ENCODE results near the gene F5. TPM values are rescaled to one million over a fixed set of nuclear protein-coding genes. Genes with fewer than 3 reads are reported as not detected.
A peak's percentile ranks its signal among the peaks of the same experiment; 100 is the strongest.

Gene F5
- total RNA-seq = 0.15 and 0.27 TPM in 2 replicates
- 0.12 TPM for total RNA-seq (2013)
- 0.01 and 0.06 TPM in 2 replicates for polyA plus RNA-seq
- 0.57 and 0.60 TPM in 2 replicates for polyA minus RNA-seq

- Histone ChIP-seq H3K4me1 (ENCODE audit: control insufficient read depth in 2 of 2, insufficient read depth in 2 of 2, low read length in 2 of 2) (peaks cover 7 to 9% of the 10 kb centered on the region in 2 donors), H4K20me1 (ENCODE audit: control insufficient read depth, insufficient read depth, low read length, poor library complexity, severe bottlenecking) (no peaks in the 10 kb centered on the region), H3K27ac (ENCODE audit: low read length in 2 of 2) (no peak within 1 kb of the TSS), H3K4me3 (ENCODE audit: control extremely low read depth in 1 of 5, extremely low read depth in 1 of 5, insufficient read depth in 1 of 5, low read depth in 2 of 5, low read length in 4 of 5) (peak within 1 kb of the TSS in 3 of 5 experiments; percentile 8 to 22 (median 13)), H3K9me3 (ENCODE audit: control extremely low read depth in 1 of 3, control insufficient read depth in 2 of 3, insufficient read depth in 1 of 3, low read length in 2 of 3) (no peaks in the 10 kb centered on the region), H3K9ac (ENCODE audit: low read length) (no peak within 1 kb of the TSS), H3K27me3 (replicated peaks in 1 of 4; ENCODE audit: control extremely low read depth in 1 of 4, control insufficient read depth in 3 of 4, insufficient read depth in 4 of 4, low read length in 3 of 4) (peaks cover 0 to 13% (median 9%) of the 10 kb centered on the region in 4 experiments), H3K36me3 (replicated peaks in 1 of 2; ENCODE audit: control extremely low read depth in 1 of 2, control insufficient read depth in 1 of 2, extremely low read depth in 1 of 2, insufficient read depth in 2 of 2, low read length in 1 of 2) (no peaks in the 10 kb centered on the region), H3K79me2 (ENCODE audit: control insufficient read depth, insufficient read depth, low read length) (no peaks in the 10 kb centered on the region), H3K4me2 (replicated peaks; ENCODE audit: low read depth, low read length, poor library complexity, severe bottlenecking) (peak within 1 kb of the TSS; percentile 68), H2AFZ (ENCODE audit: insufficient read depth, low read depth, low read length, poor library complexity, severe bottlenecking) (peak within 1 kb of the TSS; percentile 52)
- intact Hi-C loops (cut with micrococcal nuclease) = loop anchor here (1.0 kb wide), 2 partner anchors 126 to 223 kb away; no protein-coding TSS in a partner anchor
- DNase-seq (peak; percentile 75), ATAC-seq (ENCODE audit: low read depth) (peak; percentile 93)
- ChIA-PET CTCF (interaction anchor here (0.7 to 4.5 kb wide), 25 partner anchors 10 to 1244 kb away, joined by 3 to 50 read pairs (median 4); partner anchors contain the start of gene METTL18), POLR2A (no interaction called here)
- WGBS (ENCODE audit: insufficient coverage) = 39% methylated on average over 15 of the region's 15 CpGs
- Mint-ChIP-seq H3K9me3 (ENCODE audit: insufficient read depth) (no peaks in the 10 kb centered on the region), H3K27ac (no peak within 1 kb of the TSS), H3K27me3 (peaks cover 26% of the 10 kb centered on the region), H3K4me3 (peak within 1 kb of the TSS; percentile 69), H3K4me1 (peaks cover 7% of the 10 kb centered on the region)
- peak; percentile 73 for TF ChIP-seq CTCF (IDR thresholded peaks at IDR 0.05)
- no peak for TF ChIP-seq EZH2 (IDR thresholded peaks at IDR 0.05; ENCODE audit: borderline replicate concordance, insufficient read depth, low read depth, low read length, poor library complexity, severe bottlenecking)
Observed at GRCh38 chr1:169586395-169587255, at the start of gene F5. Gene F5, minus strand, starts transcription at chr1:169586481. Its CDS starts 95 bp downstream, at chr1:169586386.

- POLR2A ChIA-PET = no interaction called here
- TF ChIP-seq EZH2 (IDR thresholded peaks at IDR 0.05; ENCODE audit: borderline replicate concordance, insufficient read depth, low read depth, low read length, poor library complexity, severe bottlenecking) = no peak
- TF ChIP-seq CTCF (IDR thresholded peaks at IDR 0.05) = no peak
- WGBS (ENCODE audit: insufficient coverage) = no CpG with 5 or more reads among the region's 1 CpG
Observed at GRCh38 chr1:169634877-169635276, 48.6 kb upstream of the F5 start.

More at GRCh38 chr1:169634877-169635276, 48.6 kb upstream of the F5 start:
- CTCF ChIA-PET = interaction anchor here (1.6 to 3.3 kb wide), 2 partner anchors 33 to 59 kb away, joined by 3 to 11 read pairs; no protein-coding TSS in a partner anchor
- intact Hi-C loops (cut with micrococcal nuclease) = no loop called here
- no peak for ATAC-seq (ENCODE audit: low read depth)
- H3K4me2 ChIP-seq (replicated peaks; ENCODE audit: low read depth, low read length, poor library complexity, severe bottlenecking) = no peak overlapping the region
- H3K9ac ChIP-seq (ENCODE audit: low read length) = no peak overlapping the region
- H3K27ac Mint-ChIP-seq = no peak overlapping the region
- peaks cover 3 to 30% (median 26%) of the 10 kb centered on the region in 3 donors for H3K9me3 ChIP-seq (ENCODE audit: control extremely low read depth in 1 of 3, control insufficient read depth in 2 of 3, insufficient read depth in 1 of 3, low read length in 2 of 3)
- H3K4me3 ChIP-seq (ENCODE audit: control extremely low read depth in 1 of 5, extremely low read depth in 1 of 5, insufficient read depth in 1 of 5, low read depth in 2 of 5, low read length in 4 of 5) = no peak overlapping the region
- H3K27ac ChIP-seq (ENCODE audit: low read length in 2 of 2) = no peak overlapping the region
- H3K4me3 Mint-ChIP-seq = no peak overlapping the region
- no peaks in the 10 kb centered on the region for H3K27me3 ChIP-seq (replicated peaks in 1 of 4; ENCODE audit: control extremely low read depth in 1 of 4, control insufficient read depth in 3 of 4, insufficient read depth in 4 of 4, low read length in 3 of 4)
- DNase-seq = no peak
- H3K36me3 ChIP-seq (replicated peaks in 1 of 2; ENCODE audit: control extremely low read depth in 1 of 2, control insufficient read depth in 1 of 2, extremely low read depth in 1 of 2, insufficient read depth in 2 of 2, low read length in 1 of 2) = no peaks in the 10 kb centered on the region
- H2AFZ ChIP-seq (ENCODE audit: insufficient read depth, low read depth, low read length, poor library complexity, severe bottlenecking) = no peak overlapping the region
- H4K20me1 ChIP-seq (ENCODE audit: control insufficient read depth, insufficient read depth, low read length, poor library complexity, severe bottlenecking) = no peaks in the 10 kb centered on the region
- peaks cover 19% of the 10 kb centered on the region for H3K9me3 Mint-ChIP-seq (ENCODE audit: insufficient read depth)
- no peaks in the 10 kb centered on the region for H3K4me1 ChIP-seq (ENCODE audit: control insufficient read depth in 2 of 2, insufficient read depth in 2 of 2, low read length in 2 of 2)
- no peaks in the 10 kb centered on the region for H3K27me3 Mint-ChIP-seq
- no peaks in the 10 kb centered on the region for H3K4me1 Mint-ChIP-seq
- no peaks in the 10 kb centered on the region for H3K79me2 ChIP-seq (ENCODE audit: control insufficient read depth, insufficient read depth, low read length)
